K562 (cell line): Measurements from ENCODE around the gene FAM107B. TPM values are rescaled to one million over a fixed set of nuclear protein-coding genes. Genes with fewer than 3 reads are reported as not detected.

ENCODE experiments used
- ATAC-seq: fragments of 200-7000 bp; cut with Tn5 transposase; 3 replicates; pipeline ENCODE4 v1.9.1; 2020; ENCODE audit warnings: moderate library complexity
- BruUV-seq: library from RNA; stranded (reverse); fragments of 400-500 nt; replicated peaks from 2 replicates; lab custom pipeline; 2021; lab: Mats Ljungman, UMichigan
- CTCF ChIA-PET: fragments of 300-600 bp; formaldehyde crosslinking; extraction: SDS; loops from one replicate; lab custom pipeline; 2021; ENCODE audit warnings: low intra/inter-chr PET ratio; lab: Yijun Ruan, JAX
- POLR2A ChIA-PET: fragments of 300-600, 350-650 bp; sonication (Branson Sonifier 250); formaldehyde crosslinking; extraction: SDS; loops from one replicate; lab custom pipeline; 2021; ENCODE audit warnings: antibody characterized with exemption, inconsistent platforms; lab: Yijun Ruan, JAX
- DNase-seq, 4 experiments: peaks; one replicate each; pipeline versions ENCODE4 v3.0.0 to v3.0.0-alpha.2; 2011 to 2018; ENCODE audit warnings: low spot score in 3 of 4, mixed read lengths in 3 of 4; ENCODE audit errors: extremely low read depth in 1 of 4
- FAIRE-seq: peaks from 2 replicates; lab custom pipeline; 2011; peaks lifted over from hg19 to GRCh38; lab: Jason Lieb, UNC
- H2AFZ ChIP-seq: 2 replicates; pipeline ENCODE4 v1.6.0; 2011; ENCODE audit warnings: low read depth, low read length, control low read depth, inconsistent platforms
- H3K27ac ChIP-seq: fragments of 200-600 bp; 3 replicates; pipeline ENCODE4 v1.8.0; 2011; ENCODE audit warnings: low read depth, mild to moderate bottlenecking, control low read depth, inconsistent platforms, low read length, moderate library complexity, mixed read lengths; ENCODE audit errors: extremely low read depth
- H3K27me3 ChIP-seq, 2 experiments: fragments of 300-600 bp in 1 of 2; 2 replicates in 1 of 2; 3 replicates in 1 of 2; pipeline versions ENCODE4 v1.6.0 to v1.8.0; 2011; ENCODE audit warnings: inconsistent platforms in 2 of 2, low read length in 2 of 2, mild to moderate bottlenecking in 1 of 2, mixed read lengths in 1 of 2, moderate library complexity in 1 of 2; ENCODE audit not compliant: control insufficient read depth in 2 of 2, insufficient read depth in 2 of 2
- H3K36me3 ChIP-seq: fragments of 300-600 bp; 3 replicates; pipeline ENCODE4 v1.8.0; 2011; ENCODE audit warnings: mild to moderate bottlenecking, low read length, inconsistent platforms; ENCODE audit not compliant: control insufficient read depth, insufficient read depth
- H3K4me1 ChIP-seq, 2 experiments: fragments of 200-600 bp in 1 of 2; replicated peaks in 1 of 2; 2 replicates in 1 of 2; 3 replicates in 1 of 2; pipeline versions ENCODE4 v1.5.1 to v1.8.0; 2011; ENCODE audit warnings: inconsistent platforms in 2 of 2, low read length in 2 of 2, mild to moderate bottlenecking in 1 of 2, mixed read lengths in 1 of 2, moderate library complexity in 1 of 2; ENCODE audit not compliant: control insufficient read depth in 2 of 2, insufficient read depth in 2 of 2
- H3K4me2 ChIP-seq: 2 replicates; pipeline ENCODE4 v1.6.1; 2011; ENCODE audit warnings: low read length, control low read depth, inconsistent platforms, mixed read lengths; ENCODE audit not compliant: insufficient read depth
- H3K4me3 ChIP-seq: fragments of 200-600 bp; sonication (generic), shearing (Covaris generic); 2 replicates; pipeline ENCODE4 v1.5.1; 2016; ENCODE audit warnings: control low read depth, inconsistent platforms
- H3K79me2 ChIP-seq: fragments of 200-600 bp; 3 replicates; pipeline ENCODE4 v1.8.0; 2011; ENCODE audit warnings: low read length, inconsistent platforms; ENCODE audit not compliant: control insufficient read depth, insufficient read depth
- H3K9ac ChIP-seq, 2 experiments: 2 replicates each; pipeline versions ENCODE4 v1.6.0 to v1.6.1; 2011; ENCODE audit warnings: low read depth in 2 of 2, low read length in 2 of 2, control low read depth in 1 of 2, inconsistent platforms in 1 of 2, mild to moderate bottlenecking in 1 of 2, mixed read lengths in 1 of 2; ENCODE audit not compliant: insufficient read depth in 1 of 2
- H3K9me1 ChIP-seq: one replicate; pipeline ENCODE4 v1.6.0; 2011; ENCODE audit warnings: inconsistent platforms, mild to moderate bottlenecking, low read length, moderate library complexity; ENCODE audit not compliant: control insufficient read depth, insufficient read depth
- H3K9me3 ChIP-seq: replicated peaks from 2 replicates; pipeline ENCODE4 v1.5.1; 2011; ENCODE audit warnings: low read depth, low read length, inconsistent platforms; ENCODE audit not compliant: control insufficient read depth, insufficient read depth
- H4K20me1 ChIP-seq: replicated peaks from 2 replicates; pipeline ENCODE4 v1.6.1; 2011; ENCODE audit warnings: low read length, inconsistent platforms, mixed read lengths; ENCODE audit not compliant: control insufficient read depth, insufficient read depth
- ESRRA ChIP-seq: fragments of 450-650 bp; IDR thresholded peaks from 2 replicates; pipeline ENCODE4 v1.6.1; 2014; ENCODE audit warnings: low read depth, mild to moderate bottlenecking, moderate library complexity, borderline replicate concordance
- ETV6 ChIP-seq, 3 experiments: fragments of 150-350 bp in 1 of 3; sonication (generic) in 1 of 3; formaldehyde crosslinking in 1 of 3; IDR thresholded peaks; 2 replicates each; pipeline versions ENCODE4 v1.6.1 to v1.8.0; 2014 to 2022; ENCODE audit warnings: borderline replicate concordance in 2 of 3, low read depth in 2 of 3, antibody characterized with exemption in 1 of 3, low read length in 1 of 3, mild to moderate bottlenecking in 1 of 3, missing genetic modification reagents in 1 of 3
- NR2C2 ChIP-seq, 2 experiments: fragments of 200-800 bp in 1 of 2; sonication (Bioruptor generic) in 1 of 2; sonication (generic) in 1 of 2; formaldehyde crosslinking in 1 of 2; IDR thresholded peaks; 2 replicates each; pipeline versions ENCODE4 v1.6.1 to v1.8.0; 2016 to 2022; ENCODE audit warnings: mild to moderate bottlenecking in 1 of 2, missing compliant biosample characterization in 1 of 2, missing genetic modification characterization in 1 of 2, missing genetic modification reagents in 1 of 2
- NR2F6 ChIP-seq: fragments of 450-650 bp; formaldehyde crosslinking; IDR thresholded peaks from 2 replicates; pipeline ENCODE4 v1.4.0; 2020; ENCODE audit warnings: mild to moderate bottlenecking
- POU5F1 ChIP-seq: fragments of 150-350 bp; IDR thresholded peaks from 2 replicates; pipeline ENCODE4 v1.6.1; 2014; ENCODE audit warnings: borderline replicate concordance, low read length, low read depth, mild to moderate bottlenecking; ENCODE audit not compliant: partially characterized antibody
- TCFL5 ChIP-seq: fragments of 250-450 bp; sonication (Bioruptor Pico); conservative IDR thresholded peaks from 2 replicates; pipeline ENCODE4 v1.6.1; 2021; ENCODE audit warnings: mild to moderate bottlenecking, moderate library complexity, matching md5 sums
- TEAD1 ChIP-seq, 2 experiments: fragments of 450-650 bp in 1 of 2; sonication (generic) in 1 of 2; formaldehyde crosslinking; IDR thresholded peaks; 2 replicates each; pipeline versions ENCODE4 v1.4.0 to v1.8.0; 2020 to 2022; ENCODE audit warnings: mild to moderate bottlenecking in 2 of 2, missing genetic modification reagents in 1 of 2
- ZNF41 ChIP-seq: fragments of 250-450 bp; sonication (Bioruptor Pico); conservative IDR thresholded peaks from 2 replicates; pipeline ENCODE4 v1.4.0; 2020; ENCODE audit warnings: mild to moderate bottlenecking
- ZNF764 ChIP-seq: fragments of 250-450 bp; sonication (Bioruptor Pico); IDR thresholded peaks from 2 replicates; pipeline ENCODE4 v1.4.0; 2020; ENCODE audit warnings: low read depth, mild to moderate bottlenecking, moderate library complexity
- ZZZ3 ChIP-seq: fragments of 450-650 bp; IDR thresholded peaks from 2 replicates; pipeline ENCODE4 v1.6.1; 2016; ENCODE audit warnings: antibody characterized with exemption, mild to moderate bottlenecking, moderate library complexity
- WGBS: fragments of 100-300 bp; shearing (Covaris generic); methylation state at CpG from one replicate; pipeline ENCODE4 v1.1.6; 2016; ENCODE audit warnings: low coverage, mixed read lengths; ENCODE audit not compliant: insufficient coverage; ENCODE audit errors: missing lambda C conversion rate; 5-methylcytosine and 5-hydroxymethylcytosine counted together
- in situ Hi-C: fragments of 300-500 bp; cut with MboI; formaldehyde crosslinking; loops from 4 replicates; pipeline ENCODE4 v1.15.0; 2018; ENCODE audit warnings: inconsistent platforms, mixed read lengths
- intact Hi-C: fragments of 100-400 bp; cut with micrococcal nuclease; formaldehyde crosslinking; loops from 2 replicates; pipeline ENCODE4 v1.14.2; 2022
- polyA plus RNA-seq, 8 experiments: library from polyadenylated mRNA; depleted of rRNA in 4 of 8; stranded (reverse) in 5 of 8; unstranded in 3 of 8; fragments of >200 nt; fragmentation: Nextera tagmentation in 2 of 8; fragmentation: Illumina TruSeq in 1 of 8; extraction: Ambion mirVana in 2 of 8; extraction: Trizol in 1 of 8; gene quantifications; 2 replicates each; pipeline versions ENCODE4 v1.2.1 to v1.2.3, GENCODE V29; 2011 to 2014; ENCODE audit warnings: inconsistent platforms in 1 of 8, missing spikeins in 1 of 8
- total RNA-seq, 7 experiments: library from RNA; depleted of rRNA in 6 of 7; stranded (reverse); fragments of >200 nt in 6 of 7; fragmentation: Illumina TruSeq in 2 of 7; extraction: Trizol in 2 of 7; gene quantifications; 2 replicates each; pipeline versions ENCODE4 v1.2.1 to v1.2.3, GENCODE V29; 2011 to 2021; ENCODE audit warnings: low replicate concordance in 1 of 7
- TF ChIP-seq, protein P1 (sequence below): fragments of 250-450 bp; sonication (Bioruptor Pico); IDR thresholded peaks from 2 replicates; pipeline ENCODE4 v1.5.0; 2022; ENCODE audit warnings: mild to moderate bottlenecking
- TF ChIP-seq, protein P2 (sequence below): IDR thresholded peaks from 2 replicates; pipeline ENCODE4 v1.6.1; 2011; ENCODE audit warnings: borderline replicate concordance, low read depth, mild to moderate bottlenecking, moderate library complexity, low read length; ENCODE audit not compliant: insufficient read depth, poor library complexity, severe bottlenecking

The FAM107B gene
- total and polyA plus RNA-seq, 9 of the 15 experiments (the other 6 are each of a cell fraction or from before 2014, with no cell fraction given), result 0.40 to 2.8 (median 1.4) TPM

DNA sequence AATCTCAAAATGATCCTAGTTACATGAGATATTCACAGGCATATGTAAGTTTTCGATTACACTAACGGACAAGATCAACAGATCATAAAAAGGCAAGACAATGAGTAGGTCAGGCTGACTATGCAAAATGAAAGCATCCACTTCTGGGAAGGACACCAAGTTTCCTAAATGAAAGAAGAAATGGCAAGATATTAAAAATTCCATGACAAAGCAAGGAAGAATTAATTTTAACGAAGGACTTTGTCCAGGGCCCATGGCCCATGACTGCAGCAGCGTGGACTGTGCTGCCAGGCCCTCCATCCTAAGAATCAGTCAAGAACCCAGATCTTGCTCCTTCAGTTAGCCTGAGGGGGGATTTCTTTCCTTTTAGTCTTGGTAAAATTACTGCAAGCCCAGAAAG is 261.6 kb downstream of the FAM107B start:
- no peak for DNase-seq
- Histone ChIP-seq H3K9me1 (no peaks in the 10 kb centered on the region), H2AFZ (no peak overlapping the region), H3K9me3 (no peaks in the 10 kb centered on the region), H3K9ac (no peak overlapping the region), H3K27me3 (peaks cover 3 to 16% of the 10 kb centered on the region in 2 experiments; a peak in 4 of 5 replicates), H3K27ac (no peak overlapping the region), H4K20me1 (no peaks in the 10 kb centered on the region), H3K79me2 (no peaks in the 10 kb centered on the region), H3K4me2 (no peak overlapping the region), H3K4me1 (no peaks in the 10 kb centered on the region), H3K36me3 (no peaks in the 10 kb centered on the region), H3K4me3 (no peak overlapping the region)
- CTCF ChIA-PET, result no interaction called here
- WGBS, result 0% methylated on average over 4 of the region's 4 CpGs
- intact Hi-C loops (no loop called here), in situ Hi-C loops (no loop called here)
- POLR2A ChIA-PET, result no interaction called here
- ATAC-seq, result no peak
- TF ChIP-seq NR2F6 (no peak), TCFL5 (CRISPR knock-in tag) (no peak), NR2C2 (CRISPR knock-in tag; IDR thresholded peaks at IDR 0.05) (no peak), NR2C2 (tag; IDR thresholded peaks at IDR 0.05) (no peak), ETV6 (IDR thresholded peaks at IDR 0.05; ENCODE audit: borderline replicate concordance in 1 of 2, low read depth in 2 of 2, low read length in 1 of 2) (no peak), ETV6 (CRISPR knock-in tag; IDR thresholded peaks at IDR 0.05; ENCODE audit: borderline replicate concordance) (no peak), ZNF41 (CRISPR knock-in tag) (no peak), POU5F1 (no peak), ESRRA (no peak), TEAD1 (CRISPR knock-in tag; IDR thresholded peaks at IDR 0.05) (no peak), ZNF764 (no peak), ZZZ3 (no peak)
- TF ChIP-seq, protein P1, sequence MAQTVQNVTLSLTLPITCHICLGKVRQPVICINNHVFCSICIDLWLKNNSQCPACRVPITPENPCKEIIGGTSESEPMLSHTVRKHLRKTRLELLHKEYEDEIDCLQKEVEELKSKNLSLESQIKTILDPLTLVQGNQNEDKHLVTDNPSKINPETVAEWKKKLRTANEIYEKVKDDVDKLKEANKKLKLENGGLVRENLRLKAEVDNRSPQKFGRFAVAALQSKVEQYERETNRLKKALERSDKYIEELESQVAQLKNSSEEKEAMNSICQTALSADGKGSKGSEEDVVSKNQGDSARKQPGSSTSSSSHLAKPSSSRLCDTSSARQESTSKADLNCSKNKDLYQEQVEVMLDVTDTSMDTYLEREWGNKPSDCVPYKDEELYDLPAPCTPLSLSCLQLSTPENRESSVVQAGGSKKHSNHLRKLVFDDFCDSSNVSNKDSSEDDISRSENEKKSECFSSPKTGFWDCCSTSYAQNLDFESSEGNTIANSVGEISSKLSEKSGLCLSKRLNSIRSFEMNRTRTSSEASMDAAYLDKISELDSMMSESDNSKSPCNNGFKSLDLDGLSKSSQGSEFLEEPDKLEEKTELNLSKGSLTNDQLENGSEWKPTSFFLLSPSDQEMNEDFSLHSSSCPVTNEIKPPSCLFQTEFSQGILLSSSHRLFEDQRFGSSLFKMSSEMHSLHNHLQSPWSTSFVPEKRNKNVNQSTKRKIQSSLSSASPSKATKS (CRISPR knock-in tag), result no peak
- TF ChIP-seq, protein P2, sequence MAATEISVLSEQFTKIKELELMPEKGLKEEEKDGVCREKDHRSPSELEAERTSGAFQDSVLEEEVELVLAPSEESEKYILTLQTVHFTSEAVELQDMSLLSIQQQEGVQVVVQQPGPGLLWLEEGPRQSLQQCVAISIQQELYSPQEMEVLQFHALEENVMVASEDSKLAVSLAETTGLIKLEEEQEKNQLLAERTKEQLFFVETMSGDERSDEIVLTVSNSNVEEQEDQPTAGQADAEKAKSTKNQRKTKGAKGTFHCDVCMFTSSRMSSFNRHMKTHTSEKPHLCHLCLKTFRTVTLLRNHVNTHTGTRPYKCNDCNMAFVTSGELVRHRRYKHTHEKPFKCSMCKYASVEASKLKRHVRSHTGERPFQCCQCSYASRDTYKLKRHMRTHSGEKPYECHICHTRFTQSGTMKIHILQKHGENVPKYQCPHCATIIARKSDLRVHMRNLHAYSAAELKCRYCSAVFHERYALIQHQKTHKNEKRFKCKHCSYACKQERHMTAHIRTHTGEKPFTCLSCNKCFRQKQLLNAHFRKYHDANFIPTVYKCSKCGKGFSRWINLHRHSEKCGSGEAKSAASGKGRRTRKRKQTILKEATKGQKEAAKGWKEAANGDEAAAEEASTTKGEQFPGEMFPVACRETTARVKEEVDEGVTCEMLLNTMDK, result no peak
- no peak for FAIRE-seq
- BruUV-seq, result no TSS peak
